Activated gamma-delta T cell (primary cell): ENCODE data around the gene RBMY1A1.
"Not testable (repeated sequence)": the region's sequence is repeated elsewhere in the genome, so short reads cannot be mapped to it uniquely, and the experiment has no call there.

ENCODE experiments used
- DNase-seq: peaks from one replicate; lab custom pipeline; 2025; lab: John Stamatoyannopoulos, UW
- total RNA-seq, 2 donors: gene quantifications; one replicate each; lab custom pipeline; 2026; lab: John Stamatoyannopoulos, UW

RBMY1A1 gene
- total RNA-seq = 0 reads per million in 2 donors

- DNase-seq = not testable (repeated sequence)
Observed at GRCh38 chrY:21534579-21534978, at the start of gene RBMY1A1. TSS of gene RBMY1A1 (plus strand) at chrY:21534879. CDS start at chrY:21536892, 2,013 bp downstream.

DNA sequence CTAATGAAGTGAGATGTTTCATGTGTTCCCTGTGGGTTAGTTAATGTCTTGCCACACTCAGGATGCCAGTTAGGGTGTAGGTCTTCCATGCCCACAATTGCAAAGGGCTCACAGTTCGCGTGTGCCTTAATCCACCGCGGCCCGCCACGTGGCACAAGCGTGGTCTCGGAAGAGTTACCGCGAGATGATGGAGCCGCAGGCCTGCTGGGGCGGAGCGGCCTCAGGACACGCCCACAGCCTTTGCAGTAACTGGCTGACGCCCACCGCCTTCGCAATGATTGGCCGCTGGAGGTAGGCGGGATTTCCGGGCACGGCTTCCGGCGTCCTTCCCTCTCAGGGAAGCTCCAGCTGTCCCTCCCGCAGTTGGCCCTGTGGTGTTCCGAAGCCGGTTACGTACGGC lies 23.6 kb upstream of the RBMY1A1 start, which contains the start of gene RBMY1B:
RBMY1B (plus strand) TSS at position 301 of the 400 bp plus-strand sequence. CDS start 2,013 bp downstream, outside the sequence.
- DNase-seq = not testable (repeated sequence)

- DNase-seq = not testable (repeated sequence)
Observed at GRCh38 chrY:21559316-21559984, 24.8 kb downstream of the RBMY1A1 start.

DNA sequence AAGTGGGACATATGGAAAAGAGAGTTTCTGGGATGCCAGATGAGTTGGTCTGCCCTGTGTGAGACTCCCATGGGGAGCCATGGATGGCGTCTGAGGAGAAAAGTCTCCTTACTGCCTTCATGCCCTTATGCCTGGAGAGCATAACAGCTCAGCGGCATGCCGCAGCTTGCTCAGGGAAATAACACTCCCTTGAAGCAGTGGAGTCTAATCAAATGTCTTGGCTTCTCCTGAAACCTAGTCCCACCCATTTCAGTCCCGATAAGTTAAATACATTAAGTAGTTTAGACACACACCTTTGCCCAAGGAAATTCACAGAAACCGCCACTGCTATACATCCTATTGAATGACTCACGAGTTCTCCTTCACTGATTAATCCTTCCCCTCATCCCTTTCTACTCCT lies 50.8 kb downstream of the RBMY1A1 start:
- no peak for DNase-seq

- DNase-seq = not testable (repeated sequence)
Observed at GRCh38 chrY:21586454-21586853, 51.8 kb downstream of the RBMY1A1 start.

GRCh38 chrY:21592059-21592458 lies 57.4 kb downstream of the RBMY1A1 start:
- DNase-seq = no peak

- DNase-seq = not testable (repeated sequence)
Observed at GRCh38 chrY:21596287-21596686, 61.6 kb downstream of the RBMY1A1 start.
